Activated gamma-delta T cell treated with anti-CD3 and anti-CD28 coated beads, Interleukin-2, amount 50 U/mL, for 16 hours (primary cell): ENCODE measurements around the gene MC3R.
"Not testable (repeated sequence)": the region's sequence is repeated elsewhere in the genome, so short reads cannot be mapped to it uniquely, and the experiment has no call there.

ENCODE experiments used
- DNase-seq: peaks from one replicate; pipeline ENCODE4 v3.0.0-alpha.2; 2020; ENCODE audit warnings: low read depth

MC3R gene

DNA sequence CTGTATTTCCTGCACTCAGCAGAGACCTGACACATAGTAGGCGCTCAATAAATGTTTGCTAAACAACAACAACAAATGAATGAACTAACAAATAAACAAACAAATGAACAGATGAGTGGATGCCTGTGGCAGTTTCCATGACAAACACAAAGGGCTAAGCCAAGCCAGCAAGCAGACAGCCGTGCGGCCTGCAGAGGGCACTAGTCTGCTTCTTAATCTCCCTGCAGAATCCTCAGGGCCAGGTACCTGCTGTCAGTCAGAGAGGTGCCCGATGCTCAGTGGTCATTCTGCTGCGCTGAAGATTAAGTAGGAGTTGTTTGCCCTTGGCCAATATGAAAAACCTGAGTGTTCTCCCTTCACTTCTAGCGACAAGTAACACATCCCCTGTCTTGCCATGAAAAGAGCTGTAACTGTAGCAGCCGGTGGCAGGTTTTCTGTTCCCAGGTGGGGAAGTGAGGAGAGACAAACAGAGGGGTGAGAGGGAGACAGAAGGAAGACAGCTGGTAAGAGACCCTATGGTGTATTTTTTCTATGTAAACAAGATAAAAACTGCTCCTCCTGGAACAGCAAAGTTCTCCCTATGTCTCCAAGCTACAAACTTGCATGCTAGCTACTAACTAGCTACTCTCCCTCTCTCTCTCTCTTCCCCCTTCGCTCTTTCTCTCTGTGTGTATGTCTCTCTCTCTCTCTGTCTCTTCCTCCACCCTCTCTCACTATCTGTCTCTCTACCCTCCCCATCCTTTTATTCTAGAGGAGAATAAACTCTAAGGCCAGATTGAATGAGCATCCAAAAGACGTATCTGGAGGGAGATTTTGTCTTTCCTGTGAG lies at the start of gene MC3R:
TSS of gene MC3R (plus strand) at position 779 of the 829 bp plus-strand sequence. CDS start 112 bp downstream, outside the sequence.
- DNase-seq = no peak

DNA sequence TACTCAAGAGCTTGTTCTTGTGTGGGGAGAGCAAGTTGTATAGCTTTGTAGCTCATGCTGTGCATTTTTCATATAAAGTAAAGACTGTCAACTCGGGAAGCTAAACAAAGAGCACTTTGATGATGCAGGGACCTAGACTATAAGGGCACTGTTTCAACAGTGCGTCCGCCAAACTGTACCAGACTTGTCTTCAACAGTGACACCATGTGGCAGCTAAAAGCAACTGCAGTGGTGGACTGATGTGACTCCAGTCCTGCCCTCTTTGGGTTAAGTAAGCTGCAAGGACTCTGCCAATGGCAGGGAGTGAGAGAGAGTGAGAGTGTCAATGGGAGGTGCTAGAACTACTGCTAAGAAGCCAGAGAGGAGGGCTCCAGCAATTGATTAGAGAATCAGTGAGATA lies 48.1 kb upstream of the MC3R start:
- no peak for DNase-seq

- no peak for DNase-seq
Observed at GRCh38 chr20:56202493-56203077, 45.9 kb upstream of the MC3R start.

- DNase-seq = no peak
Observed at GRCh38 chr20:56204206-56204605, 44.3 kb upstream of the MC3R start.

GRCh38 chr20:56205346-56205745 lies 43.2 kb upstream of the MC3R start:
- no peak for DNase-seq

- DNase-seq = no peak
Observed at GRCh38 chr20:56207656-56208055, 40.9 kb upstream of the MC3R start.

- DNase-seq = no peak
Observed at GRCh38 chr20:56208121-56208520, 40.4 kb upstream of the MC3R start.

DNA sequence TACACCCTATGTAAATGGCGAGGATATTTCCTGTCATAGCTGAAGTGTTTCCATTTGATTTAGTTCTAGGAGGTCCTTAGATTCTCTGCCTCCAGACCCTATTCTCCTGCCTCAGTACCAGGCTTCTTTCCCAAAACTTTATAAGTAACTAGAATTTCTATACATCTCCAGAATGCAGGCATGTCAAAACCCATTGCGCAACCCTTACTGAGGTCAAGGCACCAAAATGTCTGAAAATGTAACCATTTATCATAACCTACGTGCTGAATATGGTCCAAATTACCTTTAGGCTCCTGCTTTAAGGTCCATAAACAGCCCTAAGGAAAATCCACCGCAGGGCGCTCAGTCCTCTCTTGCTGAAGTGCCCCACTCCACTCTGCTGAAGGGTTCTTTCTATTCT lies 37.5 kb upstream of the MC3R start:
- DNase-seq = no peak

DNA sequence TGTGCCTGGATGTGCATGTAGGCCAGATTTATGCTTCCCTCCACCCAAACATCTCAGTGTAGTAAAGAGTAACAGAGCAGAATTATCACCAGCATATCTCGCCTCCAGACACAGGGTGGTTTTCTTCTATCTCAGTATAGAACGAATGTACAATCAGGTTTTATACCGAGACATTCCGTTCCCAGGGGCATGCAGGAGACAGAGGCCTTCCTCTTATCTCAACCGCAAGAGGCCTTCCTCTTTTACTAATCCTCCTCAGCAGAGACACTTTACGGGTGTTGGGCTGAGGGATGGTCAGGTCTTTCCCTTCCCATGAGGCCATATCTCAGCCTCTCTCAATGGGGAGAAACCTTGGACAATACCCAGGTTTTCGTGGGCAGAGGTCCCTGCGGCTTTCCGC lies 36.4 kb upstream of the MC3R start:
- DNase-seq = no peak

GRCh38 chr20:56213321-56213720 lies 35.2 kb upstream of the MC3R start:
- DNase-seq = no peak

DNA sequence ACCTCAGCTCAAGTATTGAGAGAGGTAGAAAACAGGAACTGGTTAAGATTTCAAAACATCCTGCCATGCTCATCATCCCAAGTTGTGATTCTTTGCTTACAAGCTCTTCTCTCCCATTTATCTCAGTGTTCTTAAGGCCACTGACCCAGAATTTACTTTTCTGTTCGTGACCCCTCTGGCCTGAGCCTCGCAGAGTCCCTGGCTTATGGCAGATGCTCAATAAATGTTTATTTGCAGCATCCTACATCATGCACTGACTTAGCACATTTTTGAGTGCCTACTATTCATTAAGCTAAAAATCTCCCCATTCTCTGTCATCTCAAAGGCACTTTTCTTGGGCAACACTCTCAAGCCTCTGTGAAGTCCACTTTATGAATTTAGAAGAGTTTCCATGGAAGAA lies 33.4 kb upstream of the MC3R start:
- DNase-seq = no peak

GRCh38 chr20:56217829-56218228 lies 30.7 kb upstream of the MC3R start:
- DNase-seq = no peak

GRCh38 chr20:56221186-56221585 lies 27.3 kb upstream of the MC3R start:
- not testable (repeated sequence) for DNase-seq

GRCh38 chr20:56222201-56222600 lies 26.3 kb upstream of the MC3R start:
- DNase-seq = no peak

- no peak for DNase-seq
Observed at GRCh38 chr20:56222945-56223344, 25.6 kb upstream of the MC3R start.

- no peak for DNase-seq
Observed at GRCh38 chr20:56223352-56223751, 25.2 kb upstream of the MC3R start.

DNA sequence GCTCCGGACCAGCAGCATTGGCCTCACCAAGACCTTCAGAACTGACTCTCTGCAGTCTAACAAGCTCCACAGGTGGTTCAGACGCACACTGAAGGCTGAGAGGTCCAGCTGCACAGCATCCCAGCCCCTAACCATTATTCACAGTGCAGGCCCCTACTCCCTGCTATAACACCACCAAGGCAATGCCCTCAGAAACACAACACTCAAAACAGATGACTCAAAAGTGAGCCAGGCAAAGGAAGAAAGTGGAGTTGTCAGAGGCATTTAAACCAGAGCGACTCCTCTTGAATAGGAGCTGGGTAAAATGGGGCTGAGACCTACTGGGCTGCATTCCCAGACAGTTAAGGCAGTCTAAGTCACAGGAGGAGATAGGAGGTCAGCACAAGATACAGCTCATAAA lies 20.5 kb upstream of the MC3R start:
- no peak for DNase-seq

GRCh38 chr20:56229812-56230211 lies 18.7 kb upstream of the MC3R start:
- DNase-seq = no peak

DNA sequence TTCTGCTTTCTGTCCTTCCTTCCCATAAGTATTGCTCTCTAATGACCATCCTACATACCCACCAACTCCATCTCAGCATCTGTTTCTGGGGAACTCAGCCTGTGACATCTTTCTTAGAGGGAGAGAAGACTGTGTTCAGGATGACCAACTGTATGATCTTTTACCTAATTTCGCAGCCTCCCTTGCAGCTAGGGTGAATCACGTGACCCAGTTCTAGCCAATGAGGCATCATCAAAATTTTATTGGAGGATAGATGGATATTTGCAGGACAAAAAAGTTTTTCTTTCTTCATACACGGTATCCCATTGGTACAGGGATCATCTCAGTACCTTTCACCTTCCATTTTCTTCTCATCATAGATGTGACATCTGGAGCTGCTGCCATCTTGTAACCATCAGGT lies 14.4 kb upstream of the MC3R start:
- no peak for DNase-seq

DNA sequence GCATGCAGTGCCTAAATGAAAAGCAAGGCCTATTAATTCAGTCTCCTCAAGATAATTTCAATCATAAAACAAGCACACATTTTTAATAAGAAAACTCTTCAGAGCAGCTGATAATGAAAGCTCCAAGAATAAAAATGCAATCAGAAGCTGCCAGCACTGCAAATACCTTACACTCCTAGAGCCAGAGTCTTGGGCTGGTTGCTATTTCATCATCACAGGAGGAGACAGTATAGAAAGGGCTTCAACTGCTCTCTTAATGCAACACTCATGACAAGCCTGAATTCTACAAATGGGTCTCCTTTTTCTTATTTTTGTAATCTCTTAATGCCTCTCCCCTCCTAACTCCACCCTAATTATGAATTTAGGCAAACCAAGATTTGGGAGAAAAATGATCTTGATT lies 11.2 kb upstream of the MC3R start:
- no peak for DNase-seq

DNA sequence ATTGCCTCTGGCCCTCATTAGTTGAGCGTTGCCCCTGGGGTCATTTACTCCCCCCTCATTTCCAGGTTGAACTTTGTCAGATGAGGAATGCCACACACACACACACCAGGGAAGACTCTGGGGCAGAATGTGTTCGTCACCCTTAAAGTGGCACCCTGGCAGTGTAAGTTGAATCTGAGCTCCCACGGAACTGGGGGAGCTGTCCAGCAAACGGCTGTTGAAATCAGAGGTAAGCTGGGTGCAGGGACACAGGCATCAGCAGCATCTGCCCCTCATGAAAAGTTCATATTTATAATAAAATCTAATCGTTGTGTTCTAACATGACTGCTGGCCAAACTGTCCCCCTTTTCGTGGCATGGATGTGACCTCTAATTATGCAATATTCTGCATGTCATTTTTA lies 4.3 kb upstream of the MC3R start:
- no peak for DNase-seq

- DNase-seq = no peak
Observed at GRCh38 chr20:56245761-56246160, 2.8 kb upstream of the MC3R start.

DNA sequence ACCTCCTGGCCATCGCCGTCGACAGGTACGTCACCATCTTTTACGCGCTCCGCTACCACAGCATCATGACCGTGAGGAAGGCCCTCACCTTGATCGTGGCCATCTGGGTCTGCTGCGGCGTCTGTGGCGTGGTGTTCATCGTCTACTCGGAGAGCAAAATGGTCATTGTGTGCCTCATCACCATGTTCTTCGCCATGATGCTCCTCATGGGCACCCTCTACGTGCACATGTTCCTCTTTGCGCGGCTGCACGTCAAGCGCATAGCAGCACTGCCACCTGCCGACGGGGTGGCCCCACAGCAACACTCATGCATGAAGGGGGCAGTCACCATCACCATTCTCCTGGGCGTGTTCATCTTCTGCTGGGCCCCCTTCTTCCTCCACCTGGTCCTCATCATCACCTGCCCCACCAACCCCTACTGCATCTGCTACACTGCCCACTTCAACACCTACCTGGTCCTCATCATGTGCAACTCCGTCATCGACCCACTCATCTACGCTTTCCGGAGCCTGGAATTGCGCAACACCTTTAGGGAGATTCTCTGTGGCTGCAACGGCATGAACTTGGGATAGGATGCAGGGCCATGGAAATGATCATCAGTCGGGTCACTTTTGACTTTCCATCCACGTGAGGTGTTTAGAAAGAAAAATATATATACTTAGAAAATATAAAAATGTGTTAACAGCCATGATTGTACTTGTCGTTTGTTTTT lies 868 bp downstream of the MC3R start:
- no peak for DNase-seq
